H9 (cell line): ENCODE measurements around the gene CACTIN. TPM values are rescaled to one million over a fixed set of nuclear protein-coding genes. Genes with fewer than 3 reads are reported as not detected.
A peak's percentile ranks its signal among the peaks of the same experiment; 100 is the strongest.

ENCODE experiments used
- DNase-seq: peaks from one replicate; pipeline ENCODE4 v3.0.0-alpha.2; 2017
- H2AFZ ChIP-seq: one replicate; pipeline ENCODE4 v1.6.1; 2013; ENCODE audit warnings: mild to moderate bottlenecking, low read length, control low read depth, moderate library complexity
- H2AK5ac ChIP-seq: 2 replicates; pipeline ENCODE4 v1.6.1; 2013; ENCODE audit warnings: low read length, control low read depth, mixed read lengths; ENCODE audit not compliant: insufficient read length
- H2BK120ac ChIP-seq: one replicate; pipeline ENCODE4 v1.6.1; 2013; ENCODE audit warnings: low read depth, mild to moderate bottlenecking, low read length, control low read depth, inconsistent platforms; ENCODE audit not compliant: poor library complexity, severe bottlenecking
- H2BK12ac ChIP-seq: 2 replicates; pipeline ENCODE4 v1.6.1; 2013; ENCODE audit warnings: low read length, control low read depth, mixed read lengths, low read depth; ENCODE audit not compliant: insufficient read length
- H2BK15ac ChIP-seq: 2 replicates; pipeline ENCODE4 v1.6.1; 2013; ENCODE audit warnings: low read depth, low read length, control low read depth
- H2BK20ac ChIP-seq: one replicate; pipeline ENCODE4 v1.6.1; 2013; ENCODE audit warnings: low read depth, mild to moderate bottlenecking, low read length, control low read depth, inconsistent platforms; ENCODE audit not compliant: poor library complexity, severe bottlenecking
- H2BK5ac ChIP-seq: 2 replicates; pipeline ENCODE4 v1.6.1; 2013; ENCODE audit warnings: low read length, control low read depth, mixed read lengths; ENCODE audit not compliant: insufficient read length
- H3K14ac ChIP-seq: 2 replicates; pipeline ENCODE4 v1.6.1; 2013; ENCODE audit warnings: low read length, control low read depth; ENCODE audit not compliant: insufficient read depth
- H3K18ac ChIP-seq: 2 replicates; pipeline ENCODE4 v1.6.1; 2013; ENCODE audit warnings: low read depth, mild to moderate bottlenecking, mixed read lengths, low read length, control low read depth; ENCODE audit not compliant: insufficient read length
- H3K23ac ChIP-seq: 2 replicates; pipeline ENCODE4 v1.6.1; 2013; ENCODE audit warnings: low read length, control low read depth, mixed read lengths, low read depth; ENCODE audit not compliant: insufficient read length
- H3K23me2 ChIP-seq: 2 replicates; pipeline ENCODE4 v1.6.1; 2013; ENCODE audit warnings: low read depth, mild to moderate bottlenecking, mixed read lengths, low read length, control low read depth; ENCODE audit not compliant: insufficient read length, poor library complexity, severe bottlenecking
- H3K27ac ChIP-seq: 2 replicates; pipeline ENCODE4 v1.5.1; 2013; ENCODE audit warnings: low read length, control low read depth, mixed read lengths, low read depth; ENCODE audit not compliant: insufficient read length
- H3K27me3 ChIP-seq: 2 replicates; pipeline ENCODE4 v1.6.1; 2013; ENCODE audit warnings: low read length, control low read depth, inconsistent platforms; ENCODE audit not compliant: insufficient read depth
- H3K4ac ChIP-seq: 2 replicates; pipeline ENCODE4 v1.6.1; 2013; ENCODE audit warnings: low read depth, mild to moderate bottlenecking, control low read depth, inconsistent platforms, low read length, moderate library complexity
- H3K4me1 ChIP-seq: 2 replicates; pipeline ENCODE4 v1.6.1; 2013; ENCODE audit warnings: low read length, control low read depth, inconsistent platforms; ENCODE audit not compliant: insufficient read depth
- H3K4me2 ChIP-seq: 2 replicates; pipeline ENCODE4 v1.6.1; 2013; ENCODE audit warnings: low read length, control low read depth, mixed read lengths; ENCODE audit not compliant: insufficient read length, insufficient read depth
- H3K56ac ChIP-seq: 2 replicates; pipeline ENCODE4 v1.6.1; 2013; ENCODE audit warnings: low read depth, mild to moderate bottlenecking, mixed read lengths, low read length, control low read depth; ENCODE audit not compliant: insufficient read length
- H3K79me1 ChIP-seq: 2 replicates; pipeline ENCODE4 v1.6.1; 2013; ENCODE audit warnings: low read depth, mild to moderate bottlenecking, moderate library complexity, low read length, control low read depth, inconsistent platforms; ENCODE audit not compliant: insufficient read depth, poor library complexity, severe bottlenecking
- H3K79me2 ChIP-seq: 2 replicates; pipeline ENCODE4 v1.6.1; 2013; ENCODE audit warnings: low read length, control low read depth, inconsistent platforms; ENCODE audit not compliant: insufficient read depth
- H3K9ac ChIP-seq: 2 replicates; pipeline ENCODE4 v1.6.1; 2013; ENCODE audit warnings: low read length, control low read depth, mixed read lengths; ENCODE audit not compliant: insufficient read length; ENCODE audit errors: extremely low read depth
- H3K9me3 ChIP-seq: one replicate; pipeline ENCODE4 v1.6.1; 2013; ENCODE audit warnings: low read depth, low read length, inconsistent platforms; ENCODE audit not compliant: control insufficient read depth
- H3T11ph ChIP-seq: one replicate; pipeline ENCODE4 v1.6.1; 2013; ENCODE audit warnings: mild to moderate bottlenecking, low read length, control low read depth, inconsistent platforms
- H4K20me1 ChIP-seq: one replicate; pipeline ENCODE4 v1.6.1; 2013; ENCODE audit not compliant: control insufficient read depth, insufficient read length, insufficient read depth
- H4K5ac ChIP-seq: 2 replicates; pipeline ENCODE4 v1.6.1; 2013; ENCODE audit warnings: low read depth, mild to moderate bottlenecking, mixed read lengths, low read length, control low read depth; ENCODE audit not compliant: insufficient read length
- H4K8ac ChIP-seq: replicated peaks from 2 replicates; pipeline ENCODE4 v1.6.1; 2013; ENCODE audit warnings: low read length, control low read depth, mixed read lengths, low read depth; ENCODE audit not compliant: insufficient read length
- H4K91ac ChIP-seq: 2 replicates; pipeline ENCODE4 v1.6.1; 2013; ENCODE audit warnings: low read depth, mild to moderate bottlenecking, moderate library complexity, mixed read lengths, low read length, control low read depth; ENCODE audit not compliant: insufficient read length
- H3K27ac Mint-ChIP-seq, 3 experiments: 2 replicates in 2 of 3; 3 replicates in 1 of 3; pipeline ENCODE4 v1.8.0; 2020 to 2021; ENCODE audit warnings: mixed read lengths in 3 of 3, mild to moderate bottlenecking in 1 of 3, moderate library complexity in 1 of 3
- H3K27me3 Mint-ChIP-seq: 2 replicates; pipeline ENCODE4 v1.8.0; 2021; ENCODE audit warnings: low read depth, mild to moderate bottlenecking, moderate library complexity, mixed read lengths
- H3K36me3 Mint-ChIP-seq, 3 experiments: 2 replicates in 2 of 3; 3 replicates in 1 of 3; pipeline ENCODE4 v1.8.0; 2020 to 2021; ENCODE audit warnings: low read depth in 3 of 3, mixed read lengths in 3 of 3; ENCODE audit not compliant: insufficient read depth in 1 of 3
- H3K4me1 Mint-ChIP-seq, 2 experiments: 2 replicates each; pipeline ENCODE4 v1.8.0; 2020; ENCODE audit warnings: mixed read lengths in 2 of 2
- H3K4me3 Mint-ChIP-seq, 2 experiments: 2 replicates in 1 of 2; 3 replicates in 1 of 2; pipeline ENCODE4 v1.8.0; 2020 to 2021; ENCODE audit warnings: mild to moderate bottlenecking in 2 of 2, mixed read lengths in 2 of 2, moderate library complexity in 1 of 2
- H3K9me3 Mint-ChIP-seq, 2 experiments: 2 replicates in 1 of 2; 3 replicates in 1 of 2; pipeline ENCODE4 v1.8.0; 2020; ENCODE audit warnings: mild to moderate bottlenecking in 2 of 2, mixed read lengths in 2 of 2, moderate library complexity in 1 of 2
- CTCF ChIP-seq: fragments of 200-600 bp; sonication (generic); conservative IDR thresholded peaks from 3 replicates; pipeline ENCODE4 v1.8.0; 2021; ENCODE audit warnings: antibody characterized with exemption, mild to moderate bottlenecking
- WGBS: extraction: QIAGEN DNeasy Blood & Tissue Kit; methylation state at CpG from one replicate; pipeline ENCODE4 v1.1.7; 2013; ENCODE audit warnings: missing lambda C conversion rate, low lambda C conversion rate, mixed read lengths; ENCODE audit not compliant: insufficient read length; ENCODE audit errors: extremely low coverage; 5-methylcytosine and 5-hydroxymethylcytosine counted together
- total RNA-seq: library from RNA; stranded (reverse); gene quantifications from 2 replicates; pipeline ENCODE4 v1.2.1, GENCODE V29; 2021

CACTIN gene
- total RNA-seq, 1 experiment from 2014 or later = 37.3 TPM

GRCh38 chr19:3669947-3670795 is 43.6 kb upstream of the CACTIN start:
- Histone ChIP-seq H3T11ph (no peak overlapping the region), H2BK20ac (no peak overlapping the region), H3K18ac (no peak overlapping the region), H3K14ac (peak overlapping the region; percentile 41; the same call in 1 of the 2 replicates), H3K27ac (no peak overlapping the region), H3K79me2 (no peaks in the 10 kb centered on the region), H3K23me2 (no peaks in the 10 kb centered on the region), H4K91ac (no peak overlapping the region), H4K8ac (no peak overlapping the region), H3K56ac (no peak overlapping the region), H3K27me3 (no peaks in the 10 kb centered on the region), H3K79me1 (no peaks in the 10 kb centered on the region), H4K5ac (no peak overlapping the region), H3K9ac (no peak overlapping the region), H3K9me3 (no peaks in the 10 kb centered on the region), H2AFZ (no peak overlapping the region), H3K23ac (no peak overlapping the region), H2AK5ac (no peak overlapping the region), H3K4me1 (no peaks in the 10 kb centered on the region; the same call in 1 of the 2 replicates), H2BK12ac (no peak overlapping the region), H2BK5ac (no peak overlapping the region), H3K4me2 (no peak overlapping the region), H2BK15ac (no peak overlapping the region), H4K20me1 (peaks cover 7% of the 10 kb centered on the region), H2BK120ac (no peak overlapping the region), H3K4ac (no peak overlapping the region)
- peaks cover 16 to 31% of the 10 kb centered on the region in 2 experiments for H3K4me1 Mint-ChIP-seq
- H3K9me3 Mint-ChIP-seq = no peaks in the 10 kb centered on the region
- no peak for TF ChIP-seq CTCF
- no CpG with 5 or more reads among the region's 33 CpGs for WGBS
- H3K27ac Mint-ChIP-seq = peak overlapping the region; percentile 53 to 94 (median 90); a peak in 5 of 7 replicates
- no peaks in the 10 kb centered on the region for H3K27me3 Mint-ChIP-seq
- H3K4me3 Mint-ChIP-seq = peak overlapping the region in 1 of 2 experiments; percentile 51; a peak in 1 of 5 replicates
- peaks cover 3 to 6% (median 3%) of the 10 kb centered on the region in 3 experiments; a peak in 3 of 7 replicates for H3K36me3 Mint-ChIP-seq
- DNase-seq = no peak
